ENCODE results near the gene TTC6.

The TTC6 gene

GRCh38 chr14:37597914-37598746 is 2.7 kb downstream of the TTC6 start:
- no peak for DNase-seq (ENCODE audit: low spot score)

- DNase-seq (ENCODE audit: low spot score): no peak
These were observed 3.5 kb downstream of the TTC6 start for GRCh38 chr14:37598747-37599506.

GRCh38 chr14:37599507-37600368 is 4.3 kb downstream of the TTC6 start:
- DNase-seq (ENCODE audit: low spot score): peak; percentile 3

GRCh38 chr14:37600880-37601741 is 5.7 kb downstream of the TTC6 start:
- no peak for DNase-seq (ENCODE audit: low spot score)

- no peak for DNase-seq (ENCODE audit: low spot score)
These were observed 6.4 kb downstream of the TTC6 start for GRCh38 chr14:37601865-37602264.

- DNase-seq (ENCODE audit: low spot score): no peak
These were observed 7.4 kb downstream of the TTC6 start for GRCh38 chr14:37602605-37603453.

GRCh38 chr14:37603688-37604251 is 8.3 kb downstream of the TTC6 start:
- DNase-seq (ENCODE audit: low spot score): no peak

GRCh38 chr14:37606678-37607077 is 11.2 kb downstream of the TTC6 start:
- no peak for DNase-seq (ENCODE audit: low spot score)

- no peak for DNase-seq (ENCODE audit: low spot score)
These were observed 13.2 kb downstream of the TTC6 start for GRCh38 chr14:37608649-37609048.

GRCh38 chr14:37610945-37611523 is 15.6 kb downstream of the TTC6 start:
- no peak for DNase-seq (ENCODE audit: low spot score)

- DNase-seq (ENCODE audit: low spot score): no peak
These were observed 20.3 kb downstream of the TTC6 start for GRCh38 chr14:37615582-37616289.

GRCh38 chr14:37616853-37617252 is 21.4 kb downstream of the TTC6 start:
- DNase-seq (ENCODE audit: low spot score): no peak

GRCh38 chr14:37617864-37618365 is 22.5 kb downstream of the TTC6 start:
- no peak for DNase-seq (ENCODE audit: low spot score)

GRCh38 chr14:37618498-37619028 is 23.1 kb downstream of the TTC6 start:
- no peak for DNase-seq (ENCODE audit: low spot score)

- DNase-seq (ENCODE audit: low spot score): no peak
These were observed 25.4 kb downstream of the TTC6 start for GRCh38 chr14:37620856-37621255.

- DNase-seq (ENCODE audit: low spot score): no peak
These were observed 26.9 kb downstream of the TTC6 start for GRCh38 chr14:37622231-37622923.

- peak; percentile 16 for DNase-seq (ENCODE audit: low spot score)
These were observed 28.1 kb downstream of the TTC6 start for GRCh38 chr14:37623426-37623951.

- no peak for DNase-seq (ENCODE audit: low spot score)
These were observed 28.5 kb downstream of the TTC6 start for GRCh38 chr14:37623971-37624370.

Data from LoVo (cell line).